CD14-positive monocyte (primary cell): ENCODE results near the gene CXCR6. TPM values are rescaled to one million over a fixed set of nuclear protein-coding genes. Genes with fewer than 3 reads are reported as not detected.

Source experiments
- DNase-seq, 3 donors: peaks; one replicate each; pipeline ENCODE4 v3.0.0-alpha.2; 2011 to 2022
- H2AFZ ChIP-seq: 2 replicates; pipeline ENCODE4 v1.6.0; 2012; ENCODE audit warnings: mild to moderate bottlenecking, low read depth, low read length, inconsistent platforms; ENCODE audit not compliant: insufficient read depth, poor library complexity, severe bottlenecking
- H3K27ac ChIP-seq, 2 donors: 1 replicate in 1 of 2; 2 replicates in 1 of 2; pipeline ENCODE4 v1.5.1; 2012 to 2013; ENCODE audit warnings: low read length in 2 of 2, control low read depth in 1 of 2, inconsistent platforms in 1 of 2, low read depth in 1 of 2, mild to moderate bottlenecking in 1 of 2
- H3K27me3 ChIP-seq, 2 donors: one replicate each; pipeline versions ENCODE4 v1.6.0 to v1.6.1; 2011 to 2013; ENCODE audit warnings: low read length in 2 of 2; ENCODE audit not compliant: control insufficient read depth in 2 of 2, insufficient read depth in 2 of 2
- H3K36me3 ChIP-seq, 2 donors: replicated peaks in 1 of 2; 1 replicate in 1 of 2; 2 replicates in 1 of 2; pipeline versions ENCODE4 v1.5.1 to v1.6.1; 2012 to 2013; ENCODE audit warnings: low read length in 2 of 2, control low read depth in 1 of 2, inconsistent platforms in 1 of 2, mild to moderate bottlenecking in 1 of 2; ENCODE audit not compliant: insufficient read depth in 2 of 2, control insufficient read depth in 1 of 2
- H3K4me1 ChIP-seq, 2 donors: 1 replicate in 1 of 2; 2 replicates in 1 of 2; pipeline versions ENCODE4 v1.5.1 to v1.6.1; 2012 to 2013; ENCODE audit warnings: low read length in 2 of 2, control low read depth in 1 of 2, inconsistent platforms in 1 of 2, mild to moderate bottlenecking in 1 of 2, moderate library complexity in 1 of 2; ENCODE audit not compliant: insufficient read depth in 2 of 2, control insufficient read depth in 1 of 2
- H3K4me2 ChIP-seq: replicated peaks from 2 replicates; pipeline ENCODE3; 2012; ENCODE audit warnings: low read length, moderate library complexity, mild to moderate bottlenecking; ENCODE audit not compliant: poor library complexity, severe bottlenecking; ENCODE audit errors: extremely low read depth
- H3K4me3 ChIP-seq, 3 experiments: fragments of 200-600 bp in 1 of 3; sonication (generic) in 1 of 3; replicated peaks in 1 of 3; 1 replicate in 2 of 3; 2 replicates in 1 of 3; pipeline ENCODE4 v1.5.1; 2011 to 2013; ENCODE audit warnings: low read length in 3 of 3, mild to moderate bottlenecking in 3 of 3, control low read depth in 2 of 3, low read depth in 2 of 3, inconsistent platforms in 1 of 3, moderate library complexity in 1 of 3
- H3K79me2 ChIP-seq: 2 replicates; pipeline ENCODE4 v1.6.0; 2012; ENCODE audit warnings: mild to moderate bottlenecking, control low read depth, inconsistent platforms, low read length, moderate library complexity; ENCODE audit not compliant: insufficient read depth
- H3K9ac ChIP-seq: 2 replicates; pipeline ENCODE4 v1.6.0; 2017; ENCODE audit warnings: low read length, mild to moderate bottlenecking; ENCODE audit not compliant: insufficient read depth, poor library complexity, severe bottlenecking
- H3K9me3 ChIP-seq, 2 donors: replicated peaks in 1 of 2; 1 replicate in 1 of 2; 2 replicates in 1 of 2; pipeline versions ENCODE4 v1.5.1 to v1.6.1; 2012 to 2013; ENCODE audit warnings: low read length in 2 of 2, control low read depth in 1 of 2; ENCODE audit not compliant: control insufficient read depth in 1 of 2, insufficient read depth in 1 of 2
- H4K20me1 ChIP-seq: 2 replicates; pipeline ENCODE4 v1.6.0; 2012; ENCODE audit warnings: mild to moderate bottlenecking, low read length, control low read depth, moderate library complexity; ENCODE audit not compliant: insufficient read depth
- H3K27ac Mint-ChIP-seq, 7 donors: one replicate each; pipeline ENCODE4 v1.8.0; 2020; ENCODE audit warnings: mild to moderate bottlenecking in 7 of 7, mixed read lengths in 7 of 7, moderate library complexity in 6 of 7, inconsistent platforms in 2 of 7
- H3K27me3 Mint-ChIP-seq, 3 donors: one replicate each; pipeline ENCODE4 v1.8.0; 2021 to 2022; ENCODE audit warnings: low read depth in 3 of 3, mild to moderate bottlenecking in 3 of 3, mixed read lengths in 3 of 3, moderate library complexity in 3 of 3, inconsistent platforms in 1 of 3
- H3K36me3 Mint-ChIP-seq, 2 donors: one replicate each; pipeline ENCODE4 v1.8.0; 2020; ENCODE audit warnings: mixed read lengths in 2 of 2, inconsistent platforms in 1 of 2, mild to moderate bottlenecking in 1 of 2
- H3K4me1 Mint-ChIP-seq: one replicate; pipeline ENCODE4 v1.8.0; 2020; ENCODE audit warnings: mild to moderate bottlenecking, mixed read lengths
- H3K4me3 Mint-ChIP-seq, 2 donors: one replicate each; pipeline ENCODE4 v1.8.0; 2020; ENCODE audit warnings: mild to moderate bottlenecking in 2 of 2, mixed read lengths in 2 of 2, moderate library complexity in 1 of 2
- H3K9me3 Mint-ChIP-seq, 7 donors: one replicate each; pipeline ENCODE4 v1.8.0; 2020 to 2022; ENCODE audit warnings: mixed read lengths in 7 of 7, mild to moderate bottlenecking in 6 of 7, moderate library complexity in 6 of 7, inconsistent platforms in 2 of 7
- CTCF ChIP-seq: fragments of 200-600 bp; IDR thresholded peaks from one replicate; pipeline ENCODE4 v1.8.0; 2022; ENCODE audit warnings: antibody characterized with exemption, mild to moderate bottlenecking
- WGBS: methylation state at CpG from one replicate; pipeline ENCODE4 v1.1.5; 2013; ENCODE audit warnings: missing lambda C conversion rate; ENCODE audit not compliant: insufficient coverage; 5-methylcytosine and 5-hydroxymethylcytosine counted together
- intact Hi-C, 2 donors: fragments of 100-400 bp; cut with micrococcal nuclease; formaldehyde crosslinking; loops; one replicate each; pipeline versions ENCODE4 v1.15.0 to v1.15.1; 2023
- polyA plus RNA-seq, 3 donors: library from polyadenylated mRNA; depleted of rRNA in 1 of 3; unstranded in 2 of 3; stranded (reverse) in 1 of 3; fragments of 300-500 nt in 2 of 3; fragments of >200 nt in 1 of 3; fragmentation: Illumina TruSeq in 2 of 3; gene quantifications; 1 replicate in 2 of 3; 2 replicates in 1 of 3; pipeline ENCODE4 v1.2.3, GENCODE V29; 2012 to 2021

Gene CXCR6
- polyA plus RNA-seq, 3 donors = 0.10 TPM; not detected in 2

- H3K4me3 Mint-ChIP-seq = no peak overlapping the region
Observed at GRCh38 chr3:45958321-45958791, 15.1 kb downstream of the CXCR6 start.

GRCh38 chr3:45959201-45959600, 15.9 kb downstream of the CXCR6 start:
- H3K36me3 ChIP-seq = peaks cover 95 to 99% of the 10 kb centered on the region in 2 donors
- intact Hi-C loops = no loop called here
- no peak overlapping the region for H3K4me3 Mint-ChIP-seq
- H3K36me3 Mint-ChIP-seq = peaks cover 95 to 99% of the 10 kb centered on the region in 2 donors
- no peak for DNase-seq
- H3K79me2 ChIP-seq = no peaks in the 10 kb centered on the region
- peaks cover 0 to 2% (median 0%) of the 10 kb centered on the region in 7 donors for H3K9me3 Mint-ChIP-seq
- no peaks in the 10 kb centered on the region for H3K4me1 Mint-ChIP-seq
- peak overlapping the region in 2 of 7 donors; percentile 13 to 38 for H3K27ac Mint-ChIP-seq
- no peak overlapping the region for H2AFZ ChIP-seq
- H4K20me1 ChIP-seq = no peaks in the 10 kb centered on the region
- no peaks in the 10 kb centered on the region for H3K4me1 ChIP-seq
- no peak for TF ChIP-seq CTCF
- 94% methylated on average over 7 of the region's 7 CpGs for WGBS
- no peaks in the 10 kb centered on the region for H3K9me3 ChIP-seq
- H3K27me3 Mint-ChIP-seq = peaks cover 0 to 2% (median 0%) of the 10 kb centered on the region in 3 donors
- no peaks in the 10 kb centered on the region for H3K27me3 ChIP-seq
- H3K4me3 ChIP-seq = no peak overlapping the region
- H3K9ac ChIP-seq = no peak overlapping the region
- no peak overlapping the region for H3K4me2 ChIP-seq
- H3K27ac ChIP-seq = no peak overlapping the region

More at GRCh38 chr3:45958321-45958791, 15.1 kb downstream of the CXCR6 start:
- Mint-ChIP-seq H3K4me1 (no peaks in the 10 kb centered on the region), H3K27me3 (peaks cover 0 to 2% (median 0%) of the 10 kb centered on the region in 3 donors), H3K36me3 (peaks cover 95 to 99% of the 10 kb centered on the region in 2 donors), H3K9me3 (peaks cover 0 to 2% (median 0%) of the 10 kb centered on the region in 7 donors), H3K27ac (no peak overlapping the region)
- DNase-seq = no peak
- Histone ChIP-seq H3K4me1 (no peaks in the 10 kb centered on the region), H3K4me2 (no peak overlapping the region), H3K27me3 (no peaks in the 10 kb centered on the region), H3K27ac (no peak overlapping the region), H3K4me3 (no peak overlapping the region), H3K79me2 (no peaks in the 10 kb centered on the region), H3K9ac (no peak overlapping the region), H2AFZ (no peak overlapping the region), H4K20me1 (no peaks in the 10 kb centered on the region), H3K9me3 (no peaks in the 10 kb centered on the region), H3K36me3 (peaks cover 94 to 99% of the 10 kb centered on the region in 2 donors)
- 98% methylated on average over 6 of the region's 6 CpGs for WGBS
- intact Hi-C loops = no loop called here
- no peak for TF ChIP-seq CTCF
